Right lung (tissue), 10 donors: Measurements from ENCODE around the gene ZSCAN29. TPM values are rescaled to one million over a fixed set of nuclear protein-coding genes. Genes with fewer than 3 reads are reported as not detected.
"Not testable (repeated sequence)": the region's sequence is repeated elsewhere in the genome, so short reads cannot be mapped to it uniquely, and the experiment has no call there.

ENCODE experiments used
- DNase-seq, 2 donors: peaks; one replicate each; pipeline ENCODE4 v3.0.0-alpha.2; 2013
- long read RNA-seq, 8 donors: transcript quantifications; one replicate each; lab custom pipeline, GENCODE V29; 2026
- polyA plus RNA-seq, 5 donors: library from polyadenylated mRNA; unstranded; fragments of 120-200 nt; gene quantifications; one replicate each; pipeline versions ENCODE4 v1.2.1 to v1.2.3, GENCODE V29; 2013; ENCODE audit warnings: inconsistent platforms in 1 of 5, low replicate concordance in 1 of 5; ENCODE audit not compliant: insufficient read length in 5 of 5, insufficient read depth in 1 of 5

ZSCAN29 gene
- polyA plus RNA-seq = 10 to 100 TPM; 23.9 to 33.9 (median 31.9) TPM
- long read RNA-seq, donor 1, partial matches to known transcripts = 0 of 1 reads
- long read RNA-seq, donor 1, other reads (novel, unspliced or antisense) = 0 of 1 reads
- long read RNA-seq, donor 2 = 0 reads
- long read RNA-seq, donor 3, partial matches to known transcripts = 0 of 1 reads
- long read RNA-seq, donor 3, other reads (novel, unspliced or antisense) = 0 of 1 reads
- long read RNA-seq, donor 4, full-length matches to known transcripts = 1 of 1 reads
- long read RNA-seq, donor 4, partial matches to known transcripts = 0 of 1 reads
- long read RNA-seq, donor 4, other reads (novel, unspliced or antisense) = 0 of 1 reads
- long read RNA-seq, donor 5, full-length matches to known transcripts = 1 of 1 reads
- long read RNA-seq, donor 5, partial matches to known transcripts = 0 of 1 reads
- long read RNA-seq, donor 5, other reads (novel, unspliced or antisense) = 0 of 1 reads
- long read RNA-seq, donor 6, full-length matches to known transcripts = 2 of 2 reads
- long read RNA-seq, donor 6, partial matches to known transcripts = 0 of 2 reads
- long read RNA-seq, donor 6, other reads (novel, unspliced or antisense) = 0 of 2 reads
- long read RNA-seq, donor 7, full-length matches to known transcripts = 4 of 4 reads
- long read RNA-seq, donor 7, partial matches to known transcripts = 0 of 4 reads
- long read RNA-seq, donor 7, other reads (novel, unspliced or antisense) = 0 of 4 reads
- long read RNA-seq, donor 8 = 0 reads

GRCh38 chr15:43370975-43371974, at the start of gene ZSCAN29, which contains the start of gene TUBGCP4:
ZSCAN29 (minus strand) TSS chr15:43371043; CDS start chr15:43369913, 1,130 bp downstream.
TUBGCP4 (plus strand) TSS chr15:43371101; CDS start chr15:43371355, 254 bp downstream.
- peak; percentile 78 to 79 for DNase-seq

- no peak for DNase-seq
Measured at GRCh38 chr15:43420435-43420834, 49.6 kb upstream of the ZSCAN29 start.

- no peak for DNase-seq
Measured at GRCh38 chr15:43414196-43414595, 43.4 kb upstream of the ZSCAN29 start.

- no peak for DNase-seq
Measured at GRCh38 chr15:43412096-43412495, 41.3 kb upstream of the ZSCAN29 start.

GRCh38 chr15:43410572-43411214, 39.9 kb upstream of the ZSCAN29 start:
- DNase-seq = no peak

- DNase-seq = no peak
Measured at GRCh38 chr15:43408789-43409188, 37.9 kb upstream of the ZSCAN29 start.

- no peak for DNase-seq
Measured at GRCh38 chr15:43406808-43407207, 36.0 kb upstream of the ZSCAN29 start.

- no peak for DNase-seq
Measured at GRCh38 chr15:43406189-43406588, 35.3 kb upstream of the ZSCAN29 start.

- no peak for DNase-seq
Measured at GRCh38 chr15:43404130-43404529, 33.3 kb upstream of the ZSCAN29 start.

GRCh38 chr15:43403616-43404015, 32.8 kb upstream of the ZSCAN29 start:
- DNase-seq = no peak

GRCh38 chr15:43402255-43402654, 31.4 kb upstream of the ZSCAN29 start:
- no peak for DNase-seq

- not testable (repeated sequence) for DNase-seq
Measured at GRCh38 chr15:43393592-43393991, 22.7 kb upstream of the ZSCAN29 start.

GRCh38 chr15:43390723-43391122, 19.9 kb upstream of the ZSCAN29 start:
- DNase-seq = no peak

GRCh38 chr15:43383070-43383469, 12.2 kb upstream of the ZSCAN29 start:
- no peak for DNase-seq

GRCh38 chr15:43382310-43382709, 11.5 kb upstream of the ZSCAN29 start:
- no peak for DNase-seq

GRCh38 chr15:43378601-43379000, 7.8 kb upstream of the ZSCAN29 start:
- DNase-seq = no peak

GRCh38 chr15:43376017-43376705, 5.3 kb upstream of the ZSCAN29 start:
- no peak for DNase-seq

- peak; percentile 40 to 46 for DNase-seq
Measured at GRCh38 chr15:43370310-43370974, 401 bp downstream of the ZSCAN29 start.

GRCh38 chr15:43361313-43361903, 9.4 kb downstream of the ZSCAN29 start:
- DNase-seq = no peak
